HEK293T (cell line): Measurements from ENCODE around the gene GPR33.

Experiments
- CTCF ChIA-PET: fragments of 350-600 bp; formaldehyde crosslinking; extraction: SDS; loops from one replicate; lab custom pipeline; 2021; ENCODE audit warnings: antibody characterized with exemption, inconsistent platforms; lab: Yijun Ruan, JAX
- POLR2A ChIA-PET: fragments of 350-600 bp; formaldehyde crosslinking; extraction: SDS; loops from one replicate; lab custom pipeline; 2020; ENCODE audit warnings: antibody characterized with exemption, inconsistent platforms; lab: Yijun Ruan, JAX
- DNase-seq: peaks from one replicate; pipeline ENCODE4 v3.0.0; 2012; ENCODE audit warnings: mixed read lengths; ENCODE audit errors: extremely low spot score
- ARNT ChIP-seq: fragments of 450-650 bp; IDR thresholded peaks from 2 replicates; pipeline ENCODE4 v1.6.1; 2017; ENCODE audit warnings: mild to moderate bottlenecking
- BHLHE40 ChIP-seq: fragments of 450-650 bp; IDR thresholded peaks from 2 replicates; pipeline ENCODE4 v1.6.1; 2016; ENCODE audit warnings: mild to moderate bottlenecking, moderate library complexity, borderline replicate concordance
- CTBP1 ChIP-seq: fragments of 450-650 bp; IDR thresholded peaks from 2 replicates; pipeline ENCODE4 v1.6.1; 2016; ENCODE audit warnings: borderline replicate concordance
- ELF4 ChIP-seq: fragments of 450-650 bp; IDR thresholded peaks from 2 replicates; pipeline ENCODE4 v1.6.1; 2017; ENCODE audit warnings: antibody characterized with exemption
- FOXA1 ChIP-seq: fragments of 450-650 bp; IDR thresholded peaks from 2 replicates; pipeline ENCODE4 v1.6.1; 2016; ENCODE audit warnings: mild to moderate bottlenecking
- FOXK2 ChIP-seq: fragments of 450-650 bp; IDR thresholded peaks from 2 replicates; pipeline ENCODE4 v1.6.1; 2016; ENCODE audit warnings: mild to moderate bottlenecking
- FOXM1 ChIP-seq: fragments of 450-650 bp; IDR thresholded peaks from 2 replicates; pipeline ENCODE4 v1.6.1; 2017; ENCODE audit warnings: mild to moderate bottlenecking, borderline replicate concordance
- HDGF ChIP-seq: fragments of 450-650 bp; IDR thresholded peaks from 2 replicates; pipeline ENCODE4 v1.6.1; 2017; ENCODE audit warnings: antibody characterized with exemption, borderline replicate concordance
- L3MBTL2 ChIP-seq: fragments of 450-650 bp; conservative IDR thresholded peaks from 2 replicates; pipeline ENCODE4 v1.6.1; 2016; ENCODE audit warnings: mild to moderate bottlenecking
- LEF1 ChIP-seq: fragments of 450-650 bp; IDR thresholded peaks from 2 replicates; pipeline ENCODE4 v1.6.1; 2017; ENCODE audit warnings: mild to moderate bottlenecking, borderline replicate concordance
- NFRKB ChIP-seq: fragments of 450-650 bp; IDR thresholded peaks from 2 replicates; pipeline ENCODE4 v1.6.1; 2016; ENCODE audit warnings: mild to moderate bottlenecking, moderate library complexity
- SP1 ChIP-seq: fragments of 450-650 bp; IDR thresholded peaks from 2 replicates; pipeline ENCODE4 v1.6.1; 2017
- SUZ12 ChIP-seq: fragments of 450-650 bp; IDR thresholded peaks from 2 replicates; pipeline ENCODE4 v1.6.1; 2016; ENCODE audit warnings: mild to moderate bottlenecking
- TARDBP ChIP-seq: fragments of 450-650 bp; IDR thresholded peaks from 2 replicates; pipeline ENCODE4 v1.6.1; 2016
- ZNF384 ChIP-seq: fragments of 450-650 bp; IDR thresholded peaks from 2 replicates; pipeline ENCODE4 v1.6.1; 2016
- TF ChIP-seq, protein P1 (sequence below): fragments of 450-650 bp; IDR thresholded peaks from 2 replicates; pipeline ENCODE4 v1.6.1; 2016

GPR33 gene

DNA sequence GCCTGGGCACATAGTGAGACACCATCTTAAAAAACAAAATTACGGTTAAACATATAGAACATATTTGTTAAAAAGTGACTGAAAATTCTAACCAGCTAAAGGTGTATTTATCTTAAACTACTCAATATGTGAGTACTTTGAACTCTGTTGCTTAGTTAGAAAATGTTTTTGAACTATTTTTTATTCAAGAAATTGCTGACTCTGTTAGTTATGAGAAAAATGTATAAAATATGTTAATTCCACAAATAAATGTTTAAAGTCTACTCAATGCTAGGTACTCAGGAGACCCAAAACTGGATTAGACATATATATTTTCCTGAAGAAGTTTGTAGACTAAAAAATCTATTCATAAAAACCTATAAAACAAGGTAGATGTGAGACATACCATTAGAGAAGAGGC is 23.0 kb upstream of the GPR33 start:
- ChIA-PET CTCF (interaction anchor here (0.8 to 1.2 kb wide), 4 partner anchors 385 to 744 kb away, joined by 3 to 4 read pairs (median 4); no protein-coding TSS in a partner anchor), POLR2A (no interaction called here)
- no peak for DNase-seq
- TF ChIP-seq ARNT: no peak
- no peak for TF ChIP-seq LEF1
- no peak for TF ChIP-seq ELF4
- no peak for TF ChIP-seq SP1
- TF ChIP-seq FOXA1: no peak
- TF ChIP-seq L3MBTL2: no peak
- no peak for TF ChIP-seq ZNF384
- no peak for TF ChIP-seq HDGF
- TF ChIP-seq CTBP1: no peak
- no peak for TF ChIP-seq SUZ12

DNA sequence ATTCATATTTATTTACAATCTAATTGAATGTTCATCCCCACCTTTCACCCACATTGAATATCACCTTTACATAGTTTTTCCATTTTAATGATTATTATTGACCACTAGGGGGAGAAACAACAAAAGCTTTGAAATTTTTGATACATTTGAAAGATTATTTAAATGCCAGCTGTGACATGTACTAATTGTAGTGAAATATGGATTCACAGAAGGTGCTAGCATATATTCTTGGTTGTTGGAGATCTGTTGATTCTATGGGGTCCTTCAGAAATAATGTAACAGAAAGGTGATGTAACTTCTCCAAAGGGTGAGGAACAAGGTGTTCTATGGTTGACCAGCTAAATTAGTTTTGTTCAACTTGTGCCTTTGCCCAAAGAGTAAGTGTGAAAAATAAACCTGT is 22.4 kb upstream of the GPR33 start:
- peak; percentile 12 for DNase-seq
- ChIA-PET CTCF (interaction anchor here (0.5 to 1.2 kb wide), 10 partner anchors 10 to 923 kb away, joined by 3 to 5 read pairs (median 4); no protein-coding TSS in a partner anchor), POLR2A (no interaction called here)
- TF ChIP-seq CTBP1 (no peak), BHLHE40 (no peak), SP1 (no peak)
- TF ChIP-seq, protein P1, sequence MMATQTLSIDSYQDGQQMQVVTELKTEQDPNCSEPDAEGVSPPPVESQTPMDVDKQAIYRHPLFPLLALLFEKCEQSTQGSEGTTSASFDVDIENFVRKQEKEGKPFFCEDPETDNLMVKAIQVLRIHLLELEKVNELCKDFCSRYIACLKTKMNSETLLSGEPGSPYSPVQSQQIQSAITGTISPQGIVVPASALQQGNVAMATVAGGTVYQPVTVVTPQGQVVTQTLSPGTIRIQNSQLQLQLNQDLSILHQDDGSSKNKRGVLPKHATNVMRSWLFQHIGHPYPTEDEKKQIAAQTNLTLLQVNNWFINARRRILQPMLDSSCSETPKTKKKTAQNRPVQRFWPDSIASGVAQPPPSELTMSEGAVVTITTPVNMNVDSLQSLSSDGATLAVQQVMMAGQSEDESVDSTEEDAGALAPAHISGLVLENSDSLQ: peak; percentile 59

DNA sequence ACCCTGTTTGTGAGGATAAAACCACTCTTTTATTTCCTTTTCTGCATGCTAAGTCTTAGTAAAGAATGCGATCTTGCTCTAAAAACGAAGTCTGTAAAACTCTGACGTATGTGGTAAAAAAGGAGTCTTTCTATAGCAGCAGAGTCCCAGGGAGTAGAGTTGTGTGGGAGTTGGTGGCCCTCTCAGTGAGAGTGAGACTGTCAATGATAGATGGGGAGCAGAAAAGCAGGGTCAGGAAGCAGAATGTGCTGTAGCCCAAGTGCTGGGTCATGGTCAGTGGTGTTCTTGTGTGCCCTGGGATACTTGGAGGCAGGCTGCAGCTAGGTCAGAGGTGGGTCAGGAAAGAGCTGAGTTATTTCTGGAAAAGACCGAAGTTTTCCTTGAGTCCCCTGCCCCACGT is 20.3 kb upstream of the GPR33 start:
- DNase-seq: no peak
- CTCF ChIA-PET: interaction anchor here (0.5 kb wide), 1 partner anchor 48 kb away, joined by 4 read pairs; no protein-coding TSS in a partner anchor
- no peak for TF ChIP-seq L3MBTL2
- POLR2A ChIA-PET: no interaction called here

DNA sequence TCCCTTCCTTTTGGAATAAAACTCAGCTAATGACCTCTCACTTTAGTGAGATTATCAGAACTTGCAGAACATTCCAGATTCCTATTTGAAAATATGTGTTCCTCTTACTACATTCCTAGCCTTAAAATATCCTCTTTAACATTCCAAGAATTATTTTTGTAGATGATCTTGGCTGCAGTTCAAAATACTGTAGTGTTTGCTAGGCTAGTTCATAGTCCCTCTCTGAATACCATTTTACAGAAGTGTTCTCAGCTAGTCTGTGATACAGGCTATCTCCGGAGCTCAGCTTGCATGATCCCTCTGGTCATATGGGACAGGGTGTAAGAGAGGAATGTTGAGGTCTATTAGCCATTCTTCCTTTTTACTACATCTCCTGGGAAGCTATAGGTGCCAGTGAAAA is 17.6 kb upstream of the GPR33 start:
- CTCF ChIA-PET: interaction anchor here (0.6 kb wide), 1 partner anchor 693 kb away, joined by 4 read pairs; no protein-coding TSS in a partner anchor
- no peak for DNase-seq
- POLR2A ChIA-PET: no interaction called here
- TF ChIP-seq FOXK2: no peak
- TF ChIP-seq ZNF384: no peak
- TF ChIP-seq SP1: no peak
- TF ChIP-seq FOXA1: no peak
- no peak for TF ChIP-seq NFRKB
- TF ChIP-seq, protein P1: no peak
- no peak for TF ChIP-seq CTBP1
- no peak for TF ChIP-seq BHLHE40
- no peak for TF ChIP-seq FOXM1

DNA sequence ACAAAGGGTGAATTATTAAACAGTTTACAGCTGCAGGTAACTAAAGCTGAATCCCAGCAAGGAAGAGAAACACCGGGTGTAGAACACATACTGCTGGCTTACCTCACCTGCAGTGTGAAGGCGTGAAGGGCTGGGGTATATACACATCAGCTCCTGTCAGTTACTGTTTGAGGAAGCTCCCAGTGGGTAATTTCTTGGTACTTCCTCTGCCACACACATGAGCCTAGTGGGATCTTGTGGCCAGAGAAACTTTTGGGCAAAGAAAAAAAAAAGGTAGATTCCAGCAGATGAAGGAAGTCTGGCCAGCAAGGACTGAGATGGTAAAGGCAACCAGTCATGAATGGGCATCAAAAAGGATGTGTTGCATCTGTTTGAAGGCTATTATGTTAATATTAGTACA is 14.0 kb upstream of the GPR33 start:
- ChIA-PET POLR2A (no interaction called here), CTCF (no interaction called here)
- TF ChIP-seq ZNF384 (no peak), BHLHE40 (no peak), SP1 (no peak), NFRKB (no peak), SUZ12 (no peak), L3MBTL2 (no peak), ARNT (no peak), LEF1 (no peak), CTBP1 (no peak), ELF4 (no peak), HDGF (no peak), TARDBP (no peak), FOXM1 (no peak), FOXK2 (no peak), FOXA1 (no peak)
- TF ChIP-seq, protein P1: no peak
- DNase-seq: no peak

DNA sequence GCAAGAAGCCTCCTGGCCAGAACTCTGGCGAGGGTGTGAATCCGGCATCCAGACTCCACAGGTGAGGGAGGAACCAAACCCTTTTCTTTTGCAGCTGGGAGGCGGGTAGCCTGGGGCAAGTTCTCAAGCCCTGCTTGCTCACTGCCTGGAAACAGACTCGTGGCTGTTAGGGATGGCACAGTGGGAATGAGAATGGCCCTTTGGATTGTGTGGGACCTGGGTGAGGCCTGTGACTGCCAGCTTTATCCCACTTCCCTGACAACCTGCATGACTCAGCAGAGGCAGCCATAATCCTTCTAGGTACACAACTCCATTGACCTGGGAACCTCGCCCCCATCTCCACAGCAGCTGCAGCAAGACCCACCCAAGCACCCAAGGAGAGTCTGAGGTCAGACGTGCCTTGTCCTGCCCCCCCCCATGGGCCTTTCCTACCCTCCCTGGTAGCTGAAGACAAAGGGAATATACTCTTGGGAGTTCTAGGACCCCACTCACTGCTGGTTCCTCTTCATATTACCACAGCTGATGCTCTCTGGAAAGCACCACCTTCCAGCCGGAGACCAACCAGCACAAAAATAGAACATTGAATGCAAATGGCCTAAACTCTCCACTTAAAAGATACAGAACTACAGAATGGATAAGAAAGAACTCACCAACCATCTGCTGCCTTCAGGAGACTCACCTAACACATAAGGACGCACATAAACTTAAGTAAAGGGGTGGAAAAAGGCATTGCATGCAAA is 5.1 kb upstream of the GPR33 start:
- CTCF ChIA-PET: no interaction called here
- DNase-seq: no peak
- TF ChIP-seq NFRKB (no peak), CTBP1 (no peak), SUZ12 (no peak), TARDBP (no peak), ARNT (no peak), FOXK2 (no peak), ZNF384 (no peak), L3MBTL2 (no peak), HDGF (no peak), BHLHE40 (no peak), FOXM1 (no peak), FOXA1 (no peak), LEF1 (no peak), ELF4 (no peak)
- TF ChIP-seq, protein P1: no peak
- POLR2A ChIA-PET: interaction anchor here (1.5 kb wide), 1 partner anchor 35 kb away, joined by 4 read pairs; the partner anchor contains the start of gene DTD2
